Measurements from ENCODE around the gene CYP27A1.
"Not testable (repeated sequence)": the region's sequence is repeated elsewhere in the genome, so short reads cannot be mapped to it uniquely, and the experiment has no call there.

Gene CYP27A1

DNA sequence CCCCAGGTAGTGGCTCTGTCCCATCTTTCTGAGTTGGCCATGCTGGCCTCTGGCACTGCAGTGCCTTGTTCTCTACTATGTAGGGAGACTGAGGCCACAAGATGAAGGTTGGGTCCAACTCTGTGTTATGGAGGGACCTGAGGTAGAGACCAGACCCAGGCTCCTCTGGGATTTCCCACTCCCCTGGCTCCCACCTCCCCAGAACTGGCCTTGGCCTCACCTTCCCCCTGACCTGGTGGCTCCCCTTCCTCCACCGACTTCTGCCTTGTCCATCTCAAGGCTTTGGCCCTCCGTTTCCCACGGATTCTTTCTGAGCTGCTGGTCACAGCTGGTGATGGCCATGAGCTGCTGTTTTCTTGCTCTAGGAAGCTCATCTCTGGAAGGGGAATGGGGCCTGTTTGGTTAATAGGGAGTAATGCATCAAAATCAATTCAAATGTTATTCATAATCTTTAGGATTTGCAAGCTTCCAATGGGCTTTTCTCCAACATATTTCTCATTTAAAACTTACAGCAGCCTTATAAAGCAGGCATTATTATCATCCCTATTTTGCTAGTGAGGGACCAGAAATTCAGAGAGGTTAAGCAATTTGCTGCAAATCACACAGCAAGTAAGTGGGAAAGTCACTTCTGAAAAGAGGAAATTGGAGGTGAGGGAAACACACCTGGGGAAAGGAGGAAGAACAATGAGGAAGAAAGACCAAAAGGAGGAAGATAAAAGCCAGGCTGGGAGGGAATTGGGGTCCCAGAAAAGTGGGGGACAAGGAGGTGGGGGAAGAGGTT is 48.8 kb downstream of the CYP27A1 start:
- no peak for DNase-seq

DNA sequence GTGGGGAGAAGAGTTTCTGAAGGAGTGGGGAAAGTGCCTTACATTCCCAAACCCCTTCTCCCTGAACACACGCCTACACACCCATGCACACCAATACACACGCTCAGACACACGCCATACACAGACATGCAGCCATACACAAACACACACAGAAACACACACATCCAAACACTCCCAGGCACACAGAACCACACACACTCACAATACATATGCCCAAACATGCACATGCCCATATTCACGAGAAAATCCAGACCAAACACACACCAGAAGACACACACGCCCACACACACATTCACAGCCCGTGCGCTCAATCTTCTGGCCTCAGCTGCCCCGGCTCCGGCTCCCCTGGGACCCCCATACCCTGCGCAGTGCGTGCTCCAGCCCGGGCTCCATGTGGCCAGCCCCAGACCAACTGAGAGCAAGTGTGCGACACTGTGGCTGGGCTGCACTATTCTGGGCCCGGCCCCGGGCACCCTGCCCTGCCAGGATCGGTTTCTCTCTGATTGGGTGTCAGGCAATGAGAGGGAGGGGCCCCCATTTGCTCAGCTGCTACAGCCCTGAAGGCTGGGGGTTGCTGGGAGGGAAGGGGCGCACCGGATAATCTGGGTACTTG is 49.5 kb downstream of the CYP27A1 start, which contains the start of gene PRKAG3:
PRKAG3 (minus strand) TSS at position 426 of the 613 bp plus-strand sequence.
- DNase-seq, result no peak

DNA sequence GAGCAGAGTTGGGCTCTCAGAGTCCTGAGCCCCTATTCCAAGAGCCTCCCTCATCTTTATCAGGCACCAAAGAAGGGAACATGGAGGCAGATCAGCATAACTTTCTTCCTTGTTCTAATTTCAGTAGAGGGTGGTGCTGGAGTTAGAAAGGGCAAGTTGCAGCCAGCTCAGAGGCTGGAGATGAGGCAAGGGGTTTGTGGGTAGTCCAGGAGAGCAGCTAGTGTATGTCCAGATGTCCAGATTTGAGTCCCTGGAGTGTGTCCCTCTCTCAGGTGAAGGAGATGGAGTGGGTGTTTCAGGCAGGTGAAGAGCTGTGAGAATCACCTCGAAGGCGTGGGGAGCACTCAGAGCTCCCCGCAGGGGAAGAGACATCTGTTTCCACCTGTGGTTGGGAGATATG is 50.1 kb downstream of the CYP27A1 start:
- DNase-seq, result no peak

DNA sequence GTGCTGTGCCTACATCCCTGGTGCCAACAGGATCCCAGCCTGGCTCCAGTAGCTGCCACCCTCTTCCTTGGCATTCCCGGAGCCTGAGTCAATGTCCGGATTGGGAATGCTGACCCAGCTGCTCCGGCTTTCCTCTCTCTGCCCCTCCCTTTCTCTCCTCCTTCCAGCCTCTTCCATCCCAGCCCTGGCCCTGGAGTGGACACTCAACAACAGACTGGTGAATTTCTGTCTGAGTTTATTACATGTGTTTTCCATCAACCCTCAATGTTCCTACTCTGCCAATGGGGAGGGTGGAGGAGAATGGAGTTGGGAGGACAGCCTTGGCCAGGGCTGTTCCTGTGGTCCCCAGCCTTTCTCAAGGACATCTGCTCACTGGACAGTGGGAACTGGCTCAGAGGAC is 50.6 kb downstream of the CYP27A1 start:
- no peak for DNase-seq

DNA sequence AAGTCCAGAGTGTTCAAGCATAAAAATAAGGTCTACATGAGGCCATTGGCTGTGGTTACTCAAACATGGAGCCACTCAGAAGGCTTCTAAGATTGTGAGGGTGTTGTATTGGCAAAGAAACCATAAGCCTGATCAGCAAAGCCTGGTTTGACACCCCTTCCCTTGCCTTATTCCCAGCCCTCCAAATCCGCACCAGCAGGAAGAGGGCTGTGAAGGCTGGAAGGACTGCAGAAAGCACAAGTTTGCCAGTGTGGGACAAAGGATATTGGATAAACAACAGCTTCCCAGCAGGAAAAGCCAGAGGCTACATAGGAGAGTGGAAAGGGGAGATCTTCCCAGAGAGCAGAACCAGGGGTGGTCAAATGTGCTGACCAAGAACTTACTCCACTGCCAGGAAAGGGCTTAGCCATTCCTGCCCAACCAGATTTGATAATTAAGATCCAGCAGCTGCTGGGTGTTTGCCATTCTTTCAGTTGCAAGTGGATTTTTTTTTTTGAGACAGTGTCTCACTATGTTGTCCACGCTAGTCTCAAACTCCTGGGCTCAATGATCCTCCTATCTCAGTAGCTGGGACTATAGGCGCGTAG is 51.2 kb downstream of the CYP27A1 start:
- DNase-seq, result no peak

DNA sequence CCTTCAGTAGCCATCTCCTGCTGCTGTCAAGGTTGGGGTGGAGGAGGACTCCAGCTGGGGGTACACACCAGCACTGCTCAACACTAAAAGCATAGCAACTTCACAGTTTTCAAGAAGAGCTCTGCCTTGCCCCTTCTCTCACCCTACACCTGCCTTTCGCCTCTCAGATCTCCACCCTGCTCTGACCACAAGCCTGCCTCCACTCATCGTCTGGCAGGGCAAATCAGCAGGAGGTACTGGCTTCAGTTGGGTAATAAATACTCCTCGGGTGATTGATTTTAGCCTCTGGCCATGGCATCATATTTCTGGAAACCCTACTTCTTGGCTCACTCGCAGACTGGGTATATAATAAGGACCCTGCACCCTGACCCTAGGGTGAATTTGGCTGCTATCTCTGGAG is 52.7 kb downstream of the CYP27A1 start:
- DNase-seq, result no peak

DNA sequence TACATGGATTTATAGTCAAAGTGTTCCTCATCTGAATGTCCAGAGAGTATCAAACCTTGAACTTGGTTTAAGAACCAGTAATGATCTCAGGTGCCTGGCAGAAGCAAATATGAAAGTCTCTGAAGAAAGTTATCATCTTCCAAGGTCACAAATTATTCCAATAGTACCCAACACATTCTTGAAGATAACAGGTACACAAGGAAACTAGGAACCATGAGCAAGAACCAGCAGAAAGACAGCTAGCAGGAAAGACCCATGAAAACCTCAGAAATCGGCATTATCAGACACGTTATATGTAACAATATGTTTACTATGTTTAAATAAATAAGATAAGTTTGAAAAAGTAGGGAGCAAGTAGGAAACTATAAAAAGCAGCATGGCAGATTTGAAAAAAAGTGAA is 55.5 kb downstream of the CYP27A1 start:
- no peak for DNase-seq

DNA sequence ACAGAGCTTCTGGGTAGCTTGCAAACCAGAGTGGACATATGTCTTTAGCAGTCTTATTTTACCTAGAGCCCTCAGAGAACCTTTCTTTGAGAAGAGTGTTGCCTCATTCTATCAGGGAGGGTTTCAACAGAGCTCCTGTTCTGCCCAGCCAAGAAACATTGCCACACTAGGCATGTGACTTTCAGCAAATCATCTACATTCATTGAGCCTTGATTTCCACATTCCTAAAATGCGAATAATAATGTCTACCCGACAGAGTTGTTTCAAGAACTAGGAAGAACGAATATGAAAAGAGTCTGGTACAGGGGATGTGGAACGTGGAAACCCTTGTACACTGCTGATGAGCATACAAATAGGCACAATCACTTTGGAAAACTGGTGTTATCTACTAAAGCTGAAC is 57.5 kb downstream of the CYP27A1 start:
- no peak for DNase-seq

DNA sequence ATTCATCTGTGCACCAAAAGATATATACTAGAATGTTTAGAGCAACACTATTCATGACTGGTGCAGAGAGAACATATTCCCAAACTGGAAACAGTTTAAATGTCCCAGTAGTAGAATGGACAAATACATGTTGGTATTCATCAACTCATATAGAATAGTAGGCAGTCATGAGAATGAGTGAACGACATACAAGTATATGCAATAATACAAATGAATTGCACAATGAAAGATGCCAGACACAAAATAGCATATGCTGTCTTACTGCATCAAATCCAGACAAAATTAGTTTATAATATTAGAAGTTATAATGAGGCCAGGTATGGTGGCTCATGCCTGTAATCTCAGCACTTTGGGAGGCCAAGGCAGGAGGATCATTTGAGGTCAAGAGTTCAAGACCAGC is 57.9 kb downstream of the CYP27A1 start:
- no peak for DNase-seq

DNA sequence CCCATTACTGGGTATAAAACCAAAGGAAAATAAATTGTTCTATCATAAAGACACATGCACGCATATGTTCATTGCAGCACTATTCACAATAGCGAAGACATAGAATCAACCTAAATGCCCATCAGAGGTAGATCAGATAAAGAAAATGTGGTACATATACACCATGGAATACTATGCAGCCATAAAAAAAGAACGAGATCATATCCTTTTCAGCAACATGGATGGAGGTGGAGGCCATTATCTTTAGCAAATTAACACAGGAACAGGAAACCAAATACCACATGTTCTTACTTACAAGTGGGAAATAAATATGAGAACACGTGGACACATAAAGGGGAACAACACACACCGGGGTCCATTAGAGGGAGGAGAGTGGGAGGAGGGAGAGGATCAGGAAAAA is 62.4 kb downstream of the CYP27A1 start:
- DNase-seq, result not testable (repeated sequence)

DNA sequence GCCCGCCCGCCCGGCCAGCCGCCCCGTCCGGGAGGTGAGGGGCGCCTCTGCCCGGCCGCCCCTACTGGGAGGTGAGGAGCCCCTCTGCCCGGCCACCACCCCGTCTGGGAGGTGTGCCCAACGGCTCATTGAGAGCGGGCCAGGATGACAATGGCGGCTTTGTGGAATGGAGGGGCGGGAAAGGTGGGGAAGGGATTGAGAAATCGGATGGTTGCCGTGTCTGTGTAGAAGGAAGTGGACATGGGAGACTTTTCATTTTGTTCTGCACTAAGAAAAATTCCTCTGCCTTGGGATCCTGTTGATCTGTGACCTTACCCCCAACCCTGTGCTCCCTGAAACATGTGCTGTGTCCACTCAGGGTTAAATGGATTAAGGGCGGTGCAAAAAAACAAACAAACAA is 65.0 kb downstream of the CYP27A1 start:
- not testable (repeated sequence) for DNase-seq

DNA sequence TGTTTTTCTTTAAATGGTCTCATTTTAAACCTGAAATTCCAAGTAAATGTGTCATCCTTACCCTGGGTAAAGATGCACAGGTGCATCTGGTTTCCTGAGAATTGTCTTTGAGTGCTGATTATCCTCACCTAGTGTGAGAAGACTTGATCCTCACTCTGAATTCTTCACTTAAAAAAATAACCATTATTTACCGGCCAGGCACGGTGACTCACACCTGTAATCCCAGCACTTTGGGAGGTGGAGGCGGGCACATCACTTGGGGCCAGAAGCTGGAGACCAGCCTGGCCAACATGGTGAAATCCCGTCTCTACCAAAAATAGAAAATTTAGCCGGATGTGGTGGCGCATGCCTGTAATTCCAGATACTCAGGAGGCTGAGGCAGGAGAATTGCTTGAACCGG is 67.8 kb downstream of the CYP27A1 start:
- no peak for DNase-seq

DNA sequence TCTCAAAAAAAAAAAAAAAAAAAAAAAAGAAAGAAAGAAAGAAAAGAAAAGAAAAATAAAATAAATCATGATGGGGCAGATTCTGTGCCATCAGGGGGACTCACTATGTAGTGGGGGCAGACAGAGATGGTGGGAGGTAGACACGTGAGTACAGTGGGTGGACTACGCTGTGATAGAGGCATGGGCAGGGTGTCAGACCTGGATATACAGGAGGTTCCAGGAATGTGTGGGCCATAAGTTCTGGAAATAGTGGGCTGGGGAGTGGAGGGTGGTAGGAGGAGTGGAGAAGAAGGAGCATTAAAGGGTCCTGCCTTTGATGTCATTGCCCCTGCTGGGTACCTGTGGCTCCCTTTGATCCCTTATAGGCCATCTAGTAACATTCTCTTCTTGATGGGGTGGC is 68.8 kb downstream of the CYP27A1 start:
- DNase-seq, result no peak

DNA sequence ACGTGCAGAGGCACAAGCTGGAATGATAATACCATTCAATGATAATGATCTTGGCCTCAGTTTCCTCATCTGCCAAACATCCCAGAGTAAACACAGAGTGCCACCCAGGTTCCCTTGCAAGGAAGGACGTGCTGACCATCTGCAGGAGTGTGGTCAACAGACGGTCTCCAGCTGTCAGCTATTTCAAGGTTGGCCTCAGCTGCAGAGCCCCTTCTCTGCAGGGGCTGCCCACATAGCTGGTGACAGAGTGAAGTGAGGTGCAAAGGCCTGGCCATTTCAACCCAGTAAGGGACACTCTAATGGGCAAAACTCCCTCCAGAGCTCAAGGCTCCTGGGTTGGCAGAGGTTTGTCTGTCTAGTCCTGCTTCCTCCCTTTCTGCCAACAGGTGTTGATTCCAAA is 69.3 kb downstream of the CYP27A1 start:
- no peak for DNase-seq

DNA sequence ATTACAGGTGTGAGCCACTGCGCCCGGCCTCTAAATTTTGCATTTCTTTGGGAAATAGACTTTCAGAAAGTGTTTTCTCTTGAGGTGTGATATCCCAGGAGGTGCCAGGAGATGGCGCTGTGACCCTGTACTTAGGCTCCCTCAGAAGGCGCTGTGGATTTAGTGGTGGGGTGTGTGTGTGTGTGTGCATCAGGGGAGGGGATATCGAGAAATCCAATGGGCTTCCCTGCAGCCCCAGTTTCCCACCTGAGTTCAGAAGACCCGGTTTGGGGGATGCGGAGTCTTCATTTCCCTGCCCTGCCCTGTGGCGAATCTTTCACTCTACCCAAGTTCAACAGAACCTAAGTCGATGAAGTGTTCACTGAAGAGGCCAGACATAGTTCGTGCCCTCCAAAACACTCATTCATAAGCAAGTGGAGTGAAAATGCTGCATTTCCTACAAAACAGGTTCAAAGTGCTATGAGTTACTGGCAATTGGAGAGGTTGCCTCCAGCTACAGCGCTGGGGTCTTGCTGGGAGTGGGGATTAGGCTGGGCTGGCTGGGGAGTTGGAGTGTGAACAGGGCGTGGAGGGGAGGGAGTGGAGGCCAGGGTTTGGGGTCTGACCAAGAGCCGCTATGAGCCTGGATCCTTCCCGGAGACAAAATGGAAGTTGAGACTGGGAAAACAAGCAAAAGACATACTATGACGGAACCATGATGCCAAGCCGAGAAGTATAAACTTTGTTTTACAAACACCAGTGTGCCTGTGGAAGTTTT is 71.1 kb downstream of the CYP27A1 start:
- DNase-seq, result peak in 35 of 58 donors; percentile 4 to 69 (median 25)

DNA sequence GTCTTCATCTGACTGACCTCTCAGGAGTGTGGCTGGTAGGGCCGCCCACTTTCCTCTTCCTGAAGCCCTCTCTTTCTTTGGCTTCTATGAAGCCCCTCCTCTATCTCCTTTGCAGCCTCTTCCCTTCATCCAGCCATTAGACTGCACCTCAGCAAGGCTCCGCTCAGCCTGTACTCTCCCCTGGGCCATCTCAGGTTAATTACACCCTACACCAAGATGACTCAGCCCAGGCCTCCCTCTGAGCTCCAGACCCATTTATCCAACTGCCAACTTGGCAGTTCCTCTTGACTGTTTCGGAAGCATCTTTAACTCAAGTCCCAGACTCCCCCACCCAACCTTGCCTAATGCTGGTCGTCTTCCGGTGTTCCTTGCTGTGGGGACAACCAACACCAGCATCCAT is 71.8 kb downstream of the CYP27A1 start:
- DNase-seq, result no peak

DNA sequence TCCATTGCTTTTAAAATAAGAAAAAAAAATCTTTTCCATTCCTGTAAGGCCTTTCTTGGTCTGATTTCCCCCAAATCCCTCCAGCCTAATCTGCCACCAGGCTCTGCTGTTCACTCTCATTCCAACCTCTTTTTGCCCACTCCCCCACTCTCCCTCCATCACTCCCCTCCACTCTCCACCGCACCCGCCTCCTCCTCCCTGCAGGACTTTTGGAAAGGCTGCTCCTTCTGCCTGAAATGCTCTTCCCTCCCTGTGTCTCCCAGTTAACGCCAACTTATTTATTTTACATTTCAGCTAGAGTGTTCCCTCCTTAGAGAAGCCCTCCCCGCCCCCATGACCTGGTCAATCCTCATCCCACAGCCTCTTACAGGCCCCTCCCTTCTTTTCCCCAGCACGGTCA is 72.9 kb downstream of the CYP27A1 start:
- no peak for DNase-seq

DNA sequence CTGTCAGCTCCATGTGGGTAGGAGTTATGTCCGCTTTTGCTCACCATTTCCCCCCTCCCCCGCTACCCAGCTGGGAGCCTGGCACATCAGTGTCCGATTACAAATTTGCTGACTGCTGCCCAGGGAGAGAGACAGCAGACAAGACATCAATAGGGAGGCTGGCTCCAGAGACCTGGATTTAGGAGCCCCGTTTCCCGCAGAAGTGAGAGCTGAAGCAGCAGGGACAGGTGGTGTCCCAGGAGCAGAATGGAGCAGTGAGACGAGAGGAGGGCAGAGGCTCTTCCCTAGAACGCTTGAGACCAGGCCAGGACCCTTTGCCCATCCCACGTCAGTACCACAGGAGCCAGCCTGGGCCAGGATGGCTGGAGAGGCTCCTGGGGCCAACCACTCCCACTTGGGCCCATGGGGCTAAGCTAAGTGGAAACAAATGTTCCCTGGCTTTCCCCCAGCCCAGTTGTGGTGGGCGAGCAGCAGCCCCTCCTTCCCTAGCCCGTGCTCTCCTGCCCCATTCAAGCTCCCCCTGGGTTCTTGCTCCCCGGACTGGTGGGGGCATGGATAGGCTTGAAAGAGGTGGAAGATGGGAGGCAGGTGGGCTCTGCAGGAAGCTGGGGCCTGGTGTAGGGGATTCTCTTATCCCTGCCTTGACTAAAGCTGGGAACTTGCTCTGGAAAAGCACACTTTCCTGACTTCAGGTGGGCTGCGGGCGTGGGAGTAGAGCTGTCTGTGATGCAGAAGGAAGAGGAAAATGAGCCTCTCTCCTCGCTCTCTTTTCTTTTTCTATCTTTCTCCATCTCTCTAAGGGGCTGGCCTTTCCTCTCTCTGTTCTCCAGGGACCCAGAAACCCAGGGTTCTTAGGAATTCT is 73.6 kb downstream of the CYP27A1 start:
- DNase-seq, result peak in 1 of 58 donors; percentile 15

DNA sequence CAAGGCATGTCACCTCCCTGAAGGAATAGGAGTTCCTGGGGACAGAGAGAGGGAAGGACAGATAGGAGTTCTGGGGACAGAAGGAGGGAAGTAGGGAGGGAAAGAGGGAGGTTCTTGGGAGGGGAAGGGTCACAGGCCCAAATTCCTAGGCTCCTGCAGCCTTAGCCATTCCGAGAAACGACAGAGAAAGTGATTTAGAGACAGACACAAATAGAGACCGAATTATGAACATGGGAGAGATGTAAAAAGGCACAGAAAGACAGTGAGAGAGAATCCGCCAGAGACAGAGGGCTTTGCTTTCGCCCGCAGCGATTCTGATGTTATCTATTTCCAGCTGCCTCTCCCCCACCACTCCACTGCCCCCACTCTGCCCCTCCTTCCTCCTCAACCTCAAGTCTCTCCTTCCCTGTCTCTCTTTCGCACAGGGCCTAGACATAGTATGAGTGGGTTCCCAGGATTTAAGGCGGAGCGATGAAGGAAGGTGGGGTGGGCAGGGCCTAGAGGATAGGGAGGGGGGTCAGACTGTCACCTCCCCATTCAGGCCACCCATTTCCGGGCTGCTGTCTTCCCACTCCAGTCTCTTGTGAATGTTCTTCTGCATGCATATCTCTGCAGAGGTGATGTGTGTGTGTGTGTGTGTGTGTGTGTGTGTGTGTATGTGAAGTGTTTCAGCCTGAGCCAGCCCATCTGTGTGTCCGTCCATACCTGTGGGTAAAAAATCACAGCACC is 74.4 kb downstream of the CYP27A1 start:
- no peak for DNase-seq

DNA sequence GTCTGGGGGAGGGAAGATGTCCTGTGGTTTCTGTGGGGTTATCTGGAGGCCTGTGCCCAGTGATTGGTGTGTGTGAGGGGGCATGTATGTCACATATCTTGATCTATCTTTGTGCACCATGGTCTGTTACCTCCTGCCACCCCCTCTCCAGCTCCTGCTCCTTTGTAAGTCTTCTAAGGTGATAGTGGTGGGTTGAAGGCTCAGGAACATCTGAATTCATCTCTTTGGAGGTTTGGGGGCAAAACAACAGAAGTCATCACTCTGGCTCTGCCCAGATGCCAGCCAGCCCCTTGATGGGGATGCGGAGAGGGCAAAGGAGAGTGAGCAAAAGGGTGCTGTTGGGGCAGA is 74.9 kb downstream of the CYP27A1 start:
- DNase-seq, result no peak
